Measurements from ENCODE around the gene STX17.

- TF ChIP-seq PATZ1 (tag by site-specific recombination; IDR thresholded peaks at IDR 0.05), result no peak
- TF ChIP-seq, protein P1, sequence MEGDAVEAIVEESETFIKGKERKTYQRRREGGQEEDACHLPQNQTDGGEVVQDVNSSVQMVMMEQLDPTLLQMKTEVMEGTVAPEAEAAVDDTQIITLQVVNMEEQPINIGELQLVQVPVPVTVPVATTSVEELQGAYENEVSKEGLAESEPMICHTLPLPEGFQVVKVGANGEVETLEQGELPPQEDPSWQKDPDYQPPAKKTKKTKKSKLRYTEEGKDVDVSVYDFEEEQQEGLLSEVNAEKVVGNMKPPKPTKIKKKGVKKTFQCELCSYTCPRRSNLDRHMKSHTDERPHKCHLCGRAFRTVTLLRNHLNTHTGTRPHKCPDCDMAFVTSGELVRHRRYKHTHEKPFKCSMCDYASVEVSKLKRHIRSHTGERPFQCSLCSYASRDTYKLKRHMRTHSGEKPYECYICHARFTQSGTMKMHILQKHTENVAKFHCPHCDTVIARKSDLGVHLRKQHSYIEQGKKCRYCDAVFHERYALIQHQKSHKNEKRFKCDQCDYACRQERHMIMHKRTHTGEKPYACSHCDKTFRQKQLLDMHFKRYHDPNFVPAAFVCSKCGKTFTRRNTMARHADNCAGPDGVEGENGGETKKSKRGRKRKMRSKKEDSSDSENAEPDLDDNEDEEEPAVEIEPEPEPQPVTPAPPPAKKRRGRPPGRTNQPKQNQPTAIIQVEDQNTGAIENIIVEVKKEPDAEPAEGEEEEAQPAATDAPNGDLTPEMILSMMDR (tag by site-specific recombination; IDR thresholded peaks at IDR 0.05), result no peak
- TF ChIP-seq ZNF26 (tag by site-specific recombination; IDR thresholded peaks at IDR 0.05), result no peak
- no peak for TF ChIP-seq ZBTB48 (tag by site-specific recombination; IDR thresholded peaks at IDR 0.05)
- TF ChIP-seq, protein P2, sequence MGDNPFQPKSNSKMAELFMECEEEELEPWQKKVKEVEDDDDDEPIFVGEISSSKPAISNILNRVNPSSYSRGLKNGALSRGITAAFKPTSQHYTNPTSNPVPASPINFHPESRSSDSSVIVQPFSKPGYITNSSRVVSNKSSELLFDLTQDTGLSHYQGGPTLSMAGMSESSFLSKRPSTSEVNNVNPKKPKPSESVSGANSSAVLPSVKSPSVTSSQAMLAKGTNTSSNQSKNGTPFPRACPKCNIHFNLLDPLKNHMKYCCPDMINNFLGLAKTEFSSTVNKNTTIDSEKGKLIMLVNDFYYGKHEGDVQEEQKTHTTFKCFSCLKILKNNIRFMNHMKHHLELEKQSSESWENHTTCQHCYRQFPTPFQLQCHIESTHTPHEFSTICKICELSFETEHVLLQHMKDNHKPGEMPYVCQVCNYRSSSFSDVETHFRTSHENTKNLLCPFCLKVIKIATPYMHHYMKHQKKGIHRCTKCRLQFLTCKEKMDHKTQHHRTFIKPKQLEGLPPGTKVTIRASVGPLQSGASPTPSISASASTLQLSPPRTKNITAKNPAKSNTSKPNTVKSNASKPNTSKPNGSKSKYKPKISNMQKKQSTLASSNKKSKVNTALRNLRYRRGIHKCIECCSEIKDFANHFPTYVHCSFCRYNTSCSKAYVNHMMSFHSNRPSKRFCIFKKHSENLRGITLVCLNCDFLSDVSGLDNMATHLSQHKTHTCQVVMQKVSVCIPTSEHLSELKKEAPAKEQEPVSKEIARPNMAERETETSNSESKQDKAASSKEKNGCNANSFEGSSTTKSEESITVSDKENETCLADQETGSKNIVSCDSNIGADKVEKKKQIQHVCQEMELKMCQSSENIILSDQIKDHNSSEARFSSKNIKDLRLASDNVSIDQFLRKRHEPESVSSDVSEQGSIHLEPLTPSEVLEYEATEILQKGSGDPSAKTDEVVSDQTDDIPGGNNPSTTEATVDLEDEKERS (tag by site-specific recombination; IDR thresholded peaks at IDR 0.05), result no peak
- TF ChIP-seq SCRT2 (tag by site-specific recombination; IDR thresholded peaks at IDR 0.05), result no peak
- no peak for TF ChIP-seq SALL2 (tag by site-specific recombination; IDR thresholded peaks at IDR 0.05; ENCODE audit: borderline replicate concordance)
- TF ChIP-seq ZNF843 (tag by site-specific recombination; IDR thresholded peaks at IDR 0.05), result no peak
- TF ChIP-seq, protein P3, sequence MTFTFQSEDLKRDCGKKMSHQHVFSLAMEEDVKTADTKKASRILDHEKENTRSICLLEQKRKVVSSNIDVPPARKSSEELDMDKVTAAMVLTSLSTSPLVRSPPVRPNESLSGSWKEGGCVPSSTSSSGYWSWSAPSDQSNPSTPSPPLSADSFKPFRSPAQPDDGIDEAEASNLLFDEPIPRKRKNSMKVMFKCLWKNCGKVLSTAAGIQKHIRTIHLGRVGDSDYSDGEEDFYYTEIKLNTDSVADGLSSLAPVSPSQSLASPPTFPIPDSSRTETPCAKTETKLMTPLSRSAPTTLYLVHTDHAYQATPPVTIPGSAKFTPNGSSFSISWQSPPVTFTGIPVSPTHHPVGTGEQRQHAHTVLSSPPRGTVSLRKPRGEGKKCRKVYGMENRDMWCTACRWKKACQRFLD (tag by site-specific recombination; IDR thresholded peaks at IDR 0.05), result no peak
- TF ChIP-seq SP2 (tag by site-specific recombination; IDR thresholded peaks at IDR 0.05), result no peak
- no peak for TF ChIP-seq BCL11A (tag by site-specific recombination; IDR thresholded peaks at IDR 0.05; ENCODE audit: low read depth)
- no peak for TF ChIP-seq ZNF274 (IDR thresholded peaks at IDR 0.05; ENCODE audit: low read length)
- no peak for TF ChIP-seq ZNF274 (tag by site-specific recombination; IDR thresholded peaks at IDR 0.05; ENCODE audit: borderline replicate concordance)
- no peak for TF ChIP-seq TCF7L2 (IDR thresholded peaks at IDR 0.05; ENCODE audit: borderline replicate concordance, low read depth, low read length)
Measured at GRCh38 chr9:99970481-99970880, 64.0 kb downstream of the STX17 start.
